Measurements from ENCODE around the gene ANKRD9. TPM values are rescaled to one million over a fixed set of nuclear protein-coding genes. Genes with fewer than 3 reads are reported as not detected.
A peak's percentile ranks its signal among the peaks of the same experiment; 100 is the strongest.

Gene ANKRD9
- total and polyA plus RNA-seq, 2 of the 13 experiments (the other 11 are each of a cell fraction or from before 2014, with no cell fraction given) = 10.0 to 15.0 TPM

DNA sequence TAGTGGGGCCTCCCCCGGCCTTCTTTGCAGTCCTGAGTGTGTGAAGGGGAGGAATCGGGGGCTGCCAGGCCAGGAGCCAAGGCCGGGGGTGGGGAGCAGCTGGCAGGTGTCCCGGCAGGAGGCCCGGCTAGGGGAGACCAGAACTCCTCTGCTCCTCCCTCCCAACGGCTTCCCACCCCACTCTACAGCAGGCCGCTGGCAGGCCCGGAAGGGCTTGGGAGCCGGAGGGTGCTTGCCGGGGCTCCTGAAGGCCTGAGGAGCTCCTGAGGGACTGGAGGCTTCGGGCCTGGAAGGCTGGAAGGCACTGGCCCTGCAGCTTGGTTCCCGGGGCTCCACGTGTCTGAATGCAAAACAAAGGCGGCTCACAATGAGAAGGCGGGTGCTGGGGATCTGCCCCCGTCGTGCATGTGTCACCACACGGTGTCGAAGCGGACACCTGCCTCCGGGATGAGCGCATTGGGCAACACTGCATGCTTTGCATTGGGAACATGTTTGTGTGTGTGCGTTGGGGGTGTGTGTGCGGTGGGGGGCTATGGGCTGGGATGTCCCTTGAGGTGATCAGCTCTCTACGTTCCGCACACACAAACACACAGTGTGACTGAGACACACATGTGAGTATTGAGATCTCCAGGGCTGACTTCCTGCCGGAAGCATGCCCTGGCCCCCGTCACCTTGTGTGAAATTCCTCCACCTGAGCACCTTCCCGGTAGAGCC, 30.9 kb upstream of the ANKRD9 start (continued):
- TF ChIP-seq KMT2A (CRISPR knock-in tag; IDR thresholded peaks at IDR 0.05) (no peak), POLR2AphosphoS5 (IDR thresholded peaks at IDR 0.05; ENCODE audit: low read depth, low read length) (peak; percentile 68), MATR3 (CRISPR knock-in tag; IDR thresholded peaks at IDR 0.05) (no peak), AGO1 (IDR thresholded peaks at IDR 0.05; ENCODE audit: low read depth, low read length, poor library complexity, severe bottlenecking) (peak; percentile 11), ZNF703 (CRISPR knock-in tag; IDR thresholded peaks at IDR 0.05; ENCODE audit: borderline replicate concordance) (peak; percentile 82; the same call in 1 of the 2 replicates), ZNF180 (CRISPR knock-in tag; IDR thresholded peaks at IDR 0.05; ENCODE audit: borderline replicate concordance, low read depth) (no peak), ZNF629 (CRISPR knock-in tag; conservative IDR thresholded peaks at IDR 0.05) (no peak), ARHGAP35 (CRISPR knock-in tag; IDR thresholded peaks at IDR 0.05; ENCODE audit: borderline replicate concordance) (no peak), KDM2A (CRISPR knock-in tag; IDR thresholded peaks at IDR 0.05; ENCODE audit: borderline replicate concordance, low read depth) (peak; percentile 34; the same call in 1 of the 2 replicates), YEATS4 (CRISPR knock-in tag; IDR thresholded peaks at IDR 0.05; ENCODE audit: borderline replicate concordance) (no peak), TOE1 (CRISPR knock-in tag; IDR thresholded peaks at IDR 0.05) (no peak), SP1 (IDR thresholded peaks at IDR 0.05) (no peak), SP1 (CRISPR knock-in tag; IDR thresholded peaks at IDR 0.05) (no peak), ZNF512 (CRISPR knock-in tag; IDR thresholded peaks at IDR 0.05) (0 out of 2 replicates have a peak, but pooled peaks have one; percentile 33), ZNF652 (CRISPR knock-in tag; IDR thresholded peaks at IDR 0.05; ENCODE audit: borderline replicate concordance, low read depth) (no peak), GLI4 (CRISPR knock-in tag; IDR thresholded peaks at IDR 0.05; ENCODE audit: borderline replicate concordance) (no peak), IKZF4 (CRISPR knock-in tag; IDR thresholded peaks at IDR 0.05; ENCODE audit: borderline replicate concordance, low read depth, not compliant biosample characterization) (no peak), RXRA (CRISPR knock-in tag; IDR thresholded peaks at IDR 0.05) (no peak), BCL6 (CRISPR knock-in tag; IDR thresholded peaks at IDR 0.05) (no peak), MXD4 (CRISPR knock-in tag; IDR thresholded peaks at IDR 0.05) (no peak), HOXA3 (CRISPR knock-in tag; IDR thresholded peaks at IDR 0.05) (0 out of 2 replicates have a peak, but pooled peaks have one; percentile 9), ZNF354B (CRISPR knock-in tag; IDR thresholded peaks at IDR 0.05) (0 out of 2 replicates have a peak, but pooled peaks have one; percentile 53)
- TF ChIP-seq, protein P1, sequence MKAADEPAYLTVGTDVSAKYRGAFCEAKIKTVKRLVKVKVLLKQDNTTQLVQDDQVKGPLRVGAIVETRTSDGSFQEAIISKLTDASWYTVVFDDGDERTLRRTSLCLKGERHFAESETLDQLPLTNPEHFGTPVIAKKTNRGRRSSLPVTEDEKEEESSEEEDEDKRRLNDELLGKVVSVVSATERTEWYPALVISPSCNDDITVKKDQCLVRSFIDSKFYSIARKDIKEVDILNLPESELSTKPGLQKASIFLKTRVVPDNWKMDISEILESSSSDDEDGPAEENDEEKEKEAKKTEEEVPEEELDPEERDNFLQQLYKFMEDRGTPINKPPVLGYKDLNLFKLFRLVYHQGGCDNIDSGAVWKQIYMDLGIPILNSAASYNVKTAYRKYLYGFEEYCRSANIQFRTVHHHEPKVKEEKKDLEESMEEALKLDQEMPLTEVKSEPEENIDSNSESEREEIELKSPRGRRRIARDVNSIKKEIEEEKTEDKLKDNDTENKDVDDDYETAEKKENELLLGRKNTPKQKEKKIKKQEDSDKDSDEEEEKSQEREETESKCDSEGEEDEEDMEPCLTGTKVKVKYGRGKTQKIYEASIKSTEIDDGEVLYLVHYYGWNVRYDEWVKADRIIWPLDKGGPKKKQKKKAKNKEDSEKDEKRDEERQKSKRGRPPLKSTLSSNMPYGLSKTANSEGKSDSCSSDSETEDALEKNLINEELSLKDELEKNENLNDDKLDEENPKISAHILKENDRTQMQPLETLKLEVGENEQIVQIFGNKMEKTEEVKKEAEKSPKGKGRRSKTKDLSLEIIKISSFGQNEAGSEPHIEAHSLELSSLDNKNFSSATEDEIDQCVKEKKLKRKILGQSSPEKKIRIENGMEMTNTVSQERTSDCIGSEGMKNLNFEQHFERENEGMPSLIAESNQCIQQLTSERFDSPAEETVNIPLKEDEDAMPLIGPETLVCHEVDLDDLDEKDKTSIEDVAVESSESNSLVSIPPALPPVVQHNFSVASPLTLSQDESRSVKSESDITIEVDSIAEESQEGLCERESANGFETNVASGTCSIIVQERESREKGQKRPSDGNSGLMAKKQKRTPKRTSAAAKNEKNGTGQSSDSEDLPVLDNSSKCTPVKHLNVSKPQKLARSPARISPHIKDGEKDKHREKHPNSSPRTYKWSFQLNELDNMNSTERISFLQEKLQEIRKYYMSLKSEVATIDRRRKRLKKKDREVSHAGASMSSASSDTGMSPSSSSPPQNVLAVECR (CRISPR knock-in tag; IDR thresholded peaks at IDR 0.05; ENCODE audit: borderline replicate concordance) = peak; percentile 74
- TF ChIP-seq, protein P2, sequence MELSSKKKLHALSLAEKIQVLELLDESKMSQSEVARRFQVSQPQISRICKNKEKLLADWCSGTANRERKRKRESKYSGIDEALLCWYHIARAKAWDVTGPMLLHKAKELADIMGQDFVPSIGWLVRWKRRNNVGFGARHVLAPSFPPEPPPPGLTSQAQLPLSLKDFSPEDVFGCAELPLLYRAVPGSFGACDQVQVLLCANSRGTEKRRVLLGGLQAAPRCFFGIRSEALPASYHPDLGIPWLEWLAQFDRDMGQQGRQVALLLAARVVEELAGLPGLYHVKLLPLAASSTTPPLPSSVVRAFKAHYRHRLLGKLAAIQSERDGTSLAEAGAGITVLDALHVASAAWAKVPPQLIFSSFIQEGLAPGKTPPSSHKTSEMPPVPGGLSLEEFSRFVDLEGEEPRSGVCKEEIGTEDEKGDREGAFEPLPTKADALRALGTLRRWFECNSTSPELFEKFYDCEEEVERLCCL (CRISPR knock-in tag; IDR thresholded peaks at IDR 0.05; ENCODE audit: borderline replicate concordance) = no peak
